Endothelial cell of umbilical vein (primary cell): ENCODE results near the gene KCNAB2. TPM values are rescaled to one million over a fixed set of nuclear protein-coding genes. Genes with fewer than 3 reads are reported as not detected.

Experiments used
- BruUV-seq: library from RNA; stranded (reverse); fragments of 400-500 nt; replicated peaks from 2 replicates; lab custom pipeline; 2021; lab: Mats Ljungman, UMichigan
- CTCF ChIA-PET: fragments of 300-600, 350-600 bp; sonication (Branson Sonifier 250); formaldehyde crosslinking; loops from one replicate; lab custom pipeline; 2021; ENCODE audit warnings: antibody characterized with exemption, inconsistent platforms; lab: Charles Lee
- POLR2A ChIA-PET: fragments of 300-600, 350-600 bp; sonication (Branson Sonifier 250); formaldehyde crosslinking; loops from one replicate; lab custom pipeline; 2021; ENCODE audit warnings: antibody characterized with exemption, inconsistent platforms; lab: Charles Lee
- DNase-seq: peaks from one replicate; pipeline ENCODE4 v3.0.0-alpha.2; 2011; ENCODE audit warnings: low read depth, low spot score
- FAIRE-seq: peaks from 2 replicates; lab custom pipeline; 2011; peaks lifted over from hg19 to GRCh38; lab: Jason Lieb, UNC
- H2AFZ ChIP-seq: 2 replicates; pipeline ENCODE4 v1.6.0; 2012; ENCODE audit warnings: low read depth, low read length, control low read depth, inconsistent platforms
- H3K27ac ChIP-seq: 2 replicates; pipeline ENCODE4 v1.5.1; 2011; ENCODE audit warnings: low read depth, mild to moderate bottlenecking, control low read depth, low read length, moderate library complexity; ENCODE audit not compliant: insufficient read depth
- H3K27me3 ChIP-seq, 2 experiments: 2 replicates each; pipeline versions ENCODE4 v1.6.0 to v1.6.1; 2011; ENCODE audit warnings: low read length in 2 of 2, mixed read lengths in 1 of 2; ENCODE audit not compliant: control insufficient read depth in 2 of 2, insufficient read depth in 2 of 2
- H3K36me3 ChIP-seq, 2 experiments: 2 replicates in 1 of 2; 3 replicates in 1 of 2; pipeline ENCODE4 v1.5.1; 2011; ENCODE audit warnings: low read length in 2 of 2, mild to moderate bottlenecking in 1 of 2, moderate library complexity in 1 of 2; ENCODE audit not compliant: control insufficient read depth in 2 of 2, insufficient read depth in 2 of 2; ENCODE audit errors: extremely low read depth in 1 of 2
- H3K4me1 ChIP-seq: 3 replicates; pipeline ENCODE4 v1.5.1; 2011; ENCODE audit warnings: mild to moderate bottlenecking, low read length; ENCODE audit not compliant: control insufficient read depth, insufficient read depth; ENCODE audit errors: extremely low read depth
- H3K4me2 ChIP-seq: 2 replicates; pipeline ENCODE4 v1.6.1; 2011; ENCODE audit warnings: low read length, control low read depth, mixed read lengths; ENCODE audit not compliant: insufficient read depth
- H3K4me3 ChIP-seq, 3 experiments: fragments of 200-600 bp in 1 of 3; sonication (generic), shearing (Covaris generic) in 1 of 3; replicated peaks in 1 of 3; 2 replicates each; pipeline ENCODE4 v1.5.1; 2011 to 2016; ENCODE audit warnings: control low read depth in 3 of 3, low read length in 3 of 3, mild to moderate bottlenecking in 2 of 3, inconsistent platforms in 1 of 3, low read depth in 1 of 3, moderate library complexity in 1 of 3; ENCODE audit not compliant: insufficient read depth in 1 of 3
- H3K79me2 ChIP-seq: 2 replicates; pipeline ENCODE4 v1.6.0; 2012; ENCODE audit warnings: low read length, inconsistent platforms; ENCODE audit not compliant: control insufficient read depth, insufficient read depth
- H3K9ac ChIP-seq: replicated peaks from 2 replicates; pipeline ENCODE3; 2011; ENCODE audit warnings: low read length, control low read depth; ENCODE audit not compliant: insufficient read depth; ENCODE audit errors: extremely low read depth
- H3K9me1 ChIP-seq: replicated peaks from 3 replicates; pipeline ENCODE4 v1.6.0; 2011; ENCODE audit warnings: mild to moderate bottlenecking, low read length; ENCODE audit not compliant: control insufficient read depth, insufficient read depth; ENCODE audit errors: extremely low read depth
- H3K9me3 ChIP-seq: replicated peaks from 2 replicates; pipeline ENCODE4 v1.5.1; 2012; ENCODE audit warnings: low read length, inconsistent platforms; ENCODE audit not compliant: control insufficient read depth, insufficient read depth
- H4K20me1 ChIP-seq: replicated peaks from 2 replicates; pipeline ENCODE3; 2011; ENCODE audit warnings: mild to moderate bottlenecking, low read length; ENCODE audit not compliant: control insufficient read depth, insufficient read depth; ENCODE audit errors: extremely low read depth
- CTCF ChIP-seq, 2 donors: IDR thresholded peaks; 1 replicate in 1 of 2; 2 replicates in 1 of 2; pipeline ENCODE4 v1.5.1; 2011; ENCODE audit warnings: low read length in 2 of 2, mild to moderate bottlenecking in 2 of 2, moderate library complexity in 2 of 2, control low read depth in 1 of 2, inconsistent platforms in 1 of 2, low read depth in 1 of 2; ENCODE audit not compliant: insufficient read depth in 1 of 2; ENCODE audit errors: extremely low read depth in 1 of 2
- EZH2 ChIP-seq: IDR thresholded peaks from 2 replicates; pipeline ENCODE4 v1.6.1; 2012; ENCODE audit warnings: borderline replicate concordance, low read depth, mild to moderate bottlenecking, moderate library complexity, low read length, inconsistent platforms; ENCODE audit not compliant: severe bottlenecking
- FOS ChIP-seq: IDR thresholded peaks from 2 replicates; pipeline ENCODE4 v1.6.1; 2011; ENCODE audit warnings: mild to moderate bottlenecking, low read length, moderate library complexity, borderline replicate concordance; ENCODE audit not compliant: insufficient read depth
- GATA2 ChIP-seq: IDR thresholded peaks from 2 replicates; pipeline ENCODE4 v1.7.0; 2011; ENCODE audit warnings: low read depth, mild to moderate bottlenecking, moderate library complexity, mixed read lengths, low read length; ENCODE audit not compliant: insufficient read length, insufficient read depth
- JUN ChIP-seq: IDR thresholded peaks from 2 replicates; pipeline ENCODE4 v1.6.1; 2011; ENCODE audit warnings: borderline replicate concordance, low read depth; ENCODE audit not compliant: insufficient read length, insufficient read depth
- MAX ChIP-seq: IDR thresholded peaks from 2 replicates; pipeline ENCODE4 v1.6.1; 2011; ENCODE audit not compliant: insufficient read depth, insufficient read length
- MYC ChIP-seq: IDR thresholded peaks from one replicate; pipeline ENCODE4 v1.6.1; 2011; ENCODE audit warnings: mild to moderate bottlenecking, low read depth, low read length
- POLR2A ChIP-seq: IDR thresholded peaks from 2 replicates; pipeline ENCODE4 v1.6.1; 2012; ENCODE audit warnings: low read depth, mild to moderate bottlenecking, control low read depth, low read length
- POLR2AphosphoS5 ChIP-seq: IDR thresholded peaks from 2 replicates; pipeline ENCODE4 v1.6.1; 2012; ENCODE audit warnings: low read depth, mild to moderate bottlenecking, control low read depth, low read length, moderate library complexity; ENCODE audit not compliant: insufficient read depth
- dilution Hi-C: fragments of 300-500 bp; cut with MboI; formaldehyde crosslinking; loops from one replicate; pipeline ENCODE4 v1.15.0; 2019; ENCODE audit warnings: low sequenced_read_pairs; ENCODE audit not compliant: extremely low pct_ligation_motif_present
- intact Hi-C: fragments of 100-400 bp; cut with micrococcal nuclease; formaldehyde crosslinking; loops from one replicate; pipeline ENCODE4 v1.10.0; 2022
- polyA plus RNA-seq, 4 experiments: library from polyadenylated mRNA; depleted of rRNA in 3 of 4; stranded (reverse) in 3 of 4; unstranded in 1 of 4; fragments of >200 nt; gene quantifications; 2 replicates each; pipeline versions ENCODE4 v1.2.1 to v1.2.3, GENCODE V29; 2011 to 2012; ENCODE audit warnings: missing spikeins in 1 of 4
- total RNA-seq: library from RNA; stranded (reverse); gene quantifications from 2 replicates; pipeline ENCODE4 v1.2.3, GENCODE V29; 2021

KCNAB2 gene
- total and polyA plus RNA-seq, 2 donors (not counting 3 experiments of a cell fraction or from before 2014, with no cell fraction given): 2.4 to 3.8 TPM

DNA sequence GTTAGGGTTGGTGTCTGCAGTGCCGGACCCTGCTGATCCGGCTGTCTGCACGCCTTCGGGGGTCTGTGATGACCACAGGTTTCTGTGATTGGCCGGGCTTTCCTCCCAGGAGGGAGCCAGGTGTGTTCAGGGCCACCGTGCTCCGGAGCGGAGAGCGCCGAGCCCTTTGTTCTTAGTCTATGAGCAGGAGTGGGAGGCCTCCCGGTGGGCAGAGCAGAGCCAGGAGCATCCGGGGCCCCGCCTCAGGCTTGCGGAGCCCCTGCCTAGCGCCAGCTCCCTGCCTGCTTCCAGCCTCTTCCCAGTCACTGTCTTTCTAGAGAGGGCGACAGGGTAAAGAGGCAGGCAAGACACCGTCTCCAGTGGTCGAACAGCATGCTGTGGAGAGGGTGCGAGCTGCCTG lies 31.8 kb downstream of the KCNAB2 start:
- H3K27me3 ChIP-seq: no peaks in the 10 kb centered on the region
- CTCF ChIA-PET: interaction anchor here (1.2 kb wide), 1 partner anchor 24 kb away, joined by 4 read pairs; no protein-coding TSS in a partner anchor
- no peak for TF ChIP-seq GATA2
- no peak for TF ChIP-seq POLR2AphosphoS5
- no peak for TF ChIP-seq EZH2
- TF ChIP-seq CTCF (IDR thresholded peaks at IDR 0.05; ENCODE audit: extremely low read depth in 1 of 2, insufficient read depth in 1 of 2, low read depth in 1 of 2, low read length in 2 of 2): no peak
- no peak for TF ChIP-seq MAX
- no peak for TF ChIP-seq POLR2A
- TF ChIP-seq JUN: no peak
- TF ChIP-seq MYC: no peak
- no peak for TF ChIP-seq FOS
- no peak overlapping the region for H2AFZ ChIP-seq
- H3K27ac ChIP-seq: no peak overlapping the region
- dilution Hi-C loops: no loop called here
- no peak overlapping the region for H3K4me2 ChIP-seq
- no peaks in the 10 kb centered on the region for H3K9me1 ChIP-seq
- no peak overlapping the region for H3K4me3 ChIP-seq
- H3K79me2 ChIP-seq: no peaks in the 10 kb centered on the region
- H3K4me1 ChIP-seq: no peaks in the 10 kb centered on the region
- H4K20me1 ChIP-seq: no peaks in the 10 kb centered on the region
- intact Hi-C loops: no loop called here
- H3K9ac ChIP-seq: no peak overlapping the region
- POLR2A ChIA-PET: no interaction called here
- no peaks in the 10 kb centered on the region for H3K9me3 ChIP-seq
- DNase-seq (no peak), FAIRE-seq (no peak)
- BruUV-seq: no TSS peak
- H3K36me3 ChIP-seq: no peaks in the 10 kb centered on the region
